HG03045 (cell line): Measurements from ENCODE around the gene RHOF.

Source experiments
- ATAC-seq: cut with Tn5 transposase; IDR thresholded peaks from one replicate; pipeline ENCODE4 v1.9.1; 2021; ENCODE audit warnings: mild to moderate bottlenecking, moderate library complexity; ENCODE audit not compliant: unreplicated experiment

Gene RHOF, protein sequence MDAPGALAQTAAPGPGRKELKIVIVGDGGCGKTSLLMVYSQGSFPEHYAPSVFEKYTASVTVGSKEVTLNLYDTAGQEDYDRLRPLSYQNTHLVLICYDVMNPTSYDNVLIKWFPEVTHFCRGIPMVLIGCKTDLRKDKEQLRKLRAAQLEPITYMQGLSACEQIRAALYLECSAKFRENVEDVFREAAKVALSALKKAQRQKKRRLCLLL

DNA sequence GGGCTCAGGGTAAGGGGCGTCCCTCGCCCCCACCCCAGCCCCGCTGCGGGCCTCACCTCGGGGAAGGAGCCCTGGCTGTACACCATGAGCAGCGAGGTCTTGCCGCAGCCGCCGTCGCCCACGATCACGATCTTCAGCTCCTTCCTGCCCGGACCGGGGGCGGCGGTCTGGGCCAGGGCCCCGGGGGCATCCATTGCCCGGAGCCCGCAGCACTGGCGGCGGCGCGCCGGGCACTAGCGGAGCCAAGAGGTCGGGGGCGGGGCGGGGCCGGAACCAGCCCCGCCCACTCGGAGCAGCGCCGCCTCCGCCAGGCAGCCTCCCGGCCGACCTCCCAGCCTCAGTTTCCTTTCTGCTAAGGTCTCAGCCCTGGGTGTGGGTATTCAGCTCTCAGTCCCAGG is at the start of gene RHOF:
Gene RHOF (minus strand): TSS at position 249 of the 398 bp plus-strand sequence. CDS start 55 bp downstream, at position 194.
- ATAC-seq, result peak; percentile 26

DNA sequence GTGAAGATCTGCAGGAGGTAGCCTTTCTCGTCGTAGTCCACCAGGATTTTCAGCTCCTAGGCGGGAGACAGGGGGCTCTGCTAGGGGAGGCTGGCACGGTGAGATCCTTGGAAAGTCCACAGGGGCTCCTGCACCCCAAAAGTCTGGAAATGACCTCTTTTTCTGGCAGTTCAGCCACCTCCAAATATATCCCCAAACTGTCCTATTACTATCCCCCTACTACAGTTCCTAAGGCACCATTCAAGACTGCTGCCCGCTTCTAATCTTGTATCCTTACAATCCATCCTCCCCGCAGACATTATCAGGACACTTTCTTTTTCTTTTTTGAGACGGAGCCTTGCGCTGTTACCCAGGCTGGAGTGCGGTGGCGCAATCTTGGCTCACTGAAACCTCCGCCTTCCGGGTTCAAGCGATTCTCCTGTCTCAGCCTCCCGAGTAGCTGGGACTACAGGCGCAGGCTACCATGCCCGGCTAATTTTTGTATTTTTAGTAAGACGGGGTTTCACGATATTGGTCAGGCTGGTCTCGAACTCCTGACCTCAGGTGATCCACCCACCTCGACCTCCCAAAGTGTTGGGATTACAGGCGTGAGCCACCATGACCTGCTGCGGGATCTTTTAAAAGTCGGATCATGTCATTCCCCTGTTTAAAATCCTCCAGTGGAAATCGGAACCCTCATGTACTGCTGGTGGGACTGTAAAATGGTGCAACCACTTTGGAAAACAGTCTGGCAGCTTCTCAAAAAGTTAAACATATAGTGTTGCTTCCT is 46.7 kb upstream of the RHOF start:
- ATAC-seq, result no peak

DNA sequence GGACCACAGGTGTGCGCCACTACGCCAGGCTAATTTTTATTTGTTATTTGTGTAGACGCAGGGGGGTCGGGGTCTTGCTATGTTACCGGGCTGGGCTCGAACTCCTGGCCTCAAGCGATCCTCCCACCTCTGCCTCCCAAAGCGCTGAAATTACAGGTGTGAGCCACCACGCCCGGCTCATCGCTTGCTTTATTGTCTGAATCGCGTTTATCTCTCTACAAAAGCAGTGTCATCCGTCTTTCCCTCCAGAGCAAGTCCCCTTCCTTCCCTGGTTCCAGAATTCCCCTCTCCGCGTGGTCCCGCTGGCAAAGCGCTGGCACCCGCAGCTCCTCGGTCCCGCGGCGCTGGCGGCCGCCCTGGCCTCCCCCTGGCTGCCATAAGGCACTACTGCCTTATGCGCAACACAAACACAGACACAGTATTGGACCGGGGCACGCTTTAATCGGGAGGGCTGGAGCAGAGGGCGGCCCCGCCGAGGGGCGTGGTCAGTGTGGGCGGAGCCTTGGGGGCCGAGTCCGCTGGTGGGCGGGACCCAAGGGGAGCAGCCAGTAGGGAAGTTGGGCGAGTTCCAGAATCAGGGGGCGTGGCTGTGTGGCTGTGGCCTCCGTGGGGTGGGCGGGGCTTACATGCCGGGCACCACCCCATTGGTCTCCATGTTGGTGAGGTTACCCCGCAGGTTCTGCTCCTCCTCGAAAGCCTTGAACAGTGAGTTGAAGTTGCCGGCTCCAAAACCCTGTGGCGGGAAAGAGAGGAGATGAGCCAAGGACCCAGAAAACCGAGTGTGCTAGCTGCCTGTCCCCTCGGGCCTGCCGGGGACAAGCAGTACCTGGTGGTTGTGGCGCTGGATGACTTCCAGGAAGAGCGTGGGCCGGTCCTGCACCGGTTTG is 45.9 kb upstream of the RHOF start:
- peak; percentile 91 for ATAC-seq

DNA sequence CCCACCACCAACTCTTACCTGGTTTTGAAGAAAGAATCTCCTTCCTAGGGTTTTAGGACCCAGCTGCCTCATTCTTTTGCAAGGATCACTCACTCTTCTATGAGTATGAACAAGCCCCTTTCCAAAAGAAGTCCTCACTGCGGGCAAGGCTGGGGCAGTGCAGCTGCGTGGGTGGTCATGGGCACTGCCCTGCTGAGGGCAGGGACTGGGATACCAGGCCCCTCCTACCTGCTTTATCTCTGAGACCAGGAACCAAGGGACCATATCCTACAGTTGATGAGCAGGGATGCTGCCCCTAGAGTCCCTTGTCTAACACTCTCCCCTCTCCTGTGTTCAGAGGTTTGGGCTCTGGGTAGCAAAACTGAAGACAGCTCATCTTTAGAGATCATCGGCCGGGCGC is 44.6 kb upstream of the RHOF start:
- no peak for ATAC-seq

DNA sequence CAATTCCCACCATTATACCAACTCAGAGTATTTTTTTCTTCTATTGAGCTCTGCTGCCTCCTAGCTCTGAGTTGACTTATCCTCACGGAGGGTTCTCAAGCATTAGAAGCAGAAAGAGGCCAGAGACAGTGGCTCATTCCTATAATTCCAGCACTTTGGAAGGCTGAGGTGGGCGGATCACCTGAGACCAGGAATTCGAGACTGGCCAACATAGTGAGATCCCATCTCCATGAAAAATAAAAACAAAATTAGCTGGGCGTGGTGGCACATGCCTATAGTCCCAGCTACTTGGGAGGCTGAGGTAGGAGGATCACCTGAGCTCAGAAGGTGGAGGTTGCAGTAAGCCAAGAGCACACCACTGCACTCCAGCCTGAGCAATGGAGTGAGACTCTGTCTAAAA is 44.2 kb upstream of the RHOF start:
- no peak for ATAC-seq

DNA sequence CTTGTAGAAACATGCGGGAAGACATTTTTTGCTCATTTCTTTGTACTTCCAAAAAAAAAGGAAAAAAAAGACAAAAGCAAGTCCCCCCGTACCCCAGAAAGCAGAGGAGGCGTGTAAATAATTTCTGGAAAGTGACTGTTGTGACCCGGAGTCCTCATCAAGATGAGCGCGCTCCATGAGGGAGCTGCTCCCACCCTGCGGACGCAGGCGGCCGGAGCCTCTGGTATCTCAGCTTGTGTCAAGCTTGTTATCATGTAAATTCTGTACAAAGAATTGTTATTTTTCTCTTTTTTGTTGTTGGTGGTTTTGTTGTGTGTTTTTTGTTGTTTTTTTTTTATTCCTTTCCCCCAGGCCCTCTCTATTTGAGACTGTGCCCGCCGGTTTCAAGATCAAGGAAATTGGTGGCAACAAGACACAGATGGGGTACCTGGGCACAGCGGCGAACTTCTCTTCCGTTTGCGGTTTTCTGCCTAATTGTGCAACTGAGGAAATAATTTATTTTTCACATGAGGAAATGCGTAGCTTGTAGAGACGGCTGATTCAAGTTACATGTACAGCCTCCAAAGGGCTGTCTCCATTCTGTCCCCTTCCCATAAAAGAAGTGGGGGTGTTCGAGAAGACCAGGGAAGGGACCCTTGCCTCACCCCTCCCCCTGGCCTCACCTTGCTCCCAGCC is 38.2 kb upstream of the RHOF start:
- no peak for ATAC-seq

DNA sequence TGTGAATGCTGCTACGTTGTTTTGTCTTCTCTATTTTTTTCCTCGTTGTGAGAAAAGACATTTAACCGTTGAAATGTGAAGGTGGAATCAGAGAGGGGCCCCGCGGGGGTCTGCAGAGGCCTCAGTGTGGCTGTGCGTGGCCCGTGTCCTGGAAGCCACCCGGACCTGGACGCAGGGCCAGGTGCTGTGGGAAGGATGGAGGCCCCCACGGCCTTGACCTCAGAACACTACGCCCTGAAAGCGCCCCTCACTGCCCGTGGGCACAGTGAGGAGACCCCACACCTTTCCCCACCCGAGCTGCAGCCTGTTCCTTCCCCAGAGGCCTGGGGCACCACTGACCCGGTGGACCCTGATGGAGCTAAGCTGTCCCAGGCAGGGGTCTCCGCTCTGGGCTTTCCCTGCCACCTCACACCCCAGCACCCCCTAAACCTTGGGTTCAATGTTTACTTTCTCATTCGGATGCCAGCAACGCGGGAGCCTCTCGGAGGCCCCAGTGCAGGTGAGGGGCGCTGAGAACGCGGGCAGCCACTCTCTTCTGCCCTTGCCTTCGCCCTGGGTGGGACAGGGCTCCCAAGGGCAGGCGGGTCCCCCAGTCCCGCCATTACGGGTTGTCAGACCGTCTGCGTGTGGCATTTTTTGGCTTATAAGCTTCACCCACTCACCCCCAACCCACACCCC is 37.2 kb upstream of the RHOF start:
- no peak for ATAC-seq

DNA sequence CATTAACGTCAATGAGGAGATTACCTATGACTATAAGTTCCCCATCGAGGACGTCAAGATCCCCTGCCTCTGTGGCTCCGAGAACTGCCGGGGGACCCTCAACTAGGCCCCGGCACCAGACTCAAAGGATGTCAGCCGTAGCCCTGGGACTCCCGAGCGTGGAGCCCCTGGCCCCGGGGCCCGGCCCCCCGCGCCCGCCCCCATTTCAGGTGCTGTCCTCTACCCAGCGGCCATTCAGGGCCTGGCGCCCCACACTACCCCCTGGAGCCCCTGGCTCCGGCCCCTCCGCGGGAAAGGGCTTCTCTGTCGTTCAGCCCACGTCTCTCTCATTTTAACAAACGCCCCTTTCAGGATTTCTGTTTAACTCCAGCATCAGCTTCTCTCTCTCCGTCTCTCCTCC is 36.6 kb upstream of the RHOF start:
- ATAC-seq, result no peak

DNA sequence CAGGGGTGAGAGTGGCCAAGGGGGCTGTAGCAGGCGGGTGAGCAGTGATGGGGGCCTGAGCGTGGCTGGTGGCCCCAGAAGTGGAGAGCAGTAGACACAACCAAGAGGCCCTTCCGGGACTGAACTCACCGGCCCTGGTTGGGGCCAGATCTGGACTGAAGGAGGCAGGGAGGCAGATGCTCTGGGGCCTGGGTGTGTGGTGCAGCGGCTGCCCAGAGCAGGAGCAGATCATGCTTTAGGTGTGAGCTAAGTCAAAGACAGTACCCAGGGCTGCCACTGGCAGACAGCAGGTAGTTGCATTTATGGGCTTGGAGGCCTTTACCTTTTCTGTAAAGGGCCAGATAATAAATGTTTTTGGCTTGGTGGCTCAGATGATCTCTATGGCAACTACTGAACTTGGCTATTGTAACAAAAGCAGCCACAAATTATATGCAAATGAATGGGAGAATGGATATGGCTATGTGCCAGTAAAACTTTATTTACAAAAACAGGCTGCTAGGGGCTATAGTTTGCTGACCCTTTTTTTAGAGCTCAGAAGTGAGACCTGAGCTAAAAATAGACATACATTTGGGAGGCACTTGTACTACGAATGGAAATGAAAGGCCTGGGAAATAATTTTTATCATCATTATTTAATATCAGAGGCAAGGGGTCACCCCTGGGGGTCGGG is 35.9 kb upstream of the RHOF start:
- ATAC-seq, result no peak

DNA sequence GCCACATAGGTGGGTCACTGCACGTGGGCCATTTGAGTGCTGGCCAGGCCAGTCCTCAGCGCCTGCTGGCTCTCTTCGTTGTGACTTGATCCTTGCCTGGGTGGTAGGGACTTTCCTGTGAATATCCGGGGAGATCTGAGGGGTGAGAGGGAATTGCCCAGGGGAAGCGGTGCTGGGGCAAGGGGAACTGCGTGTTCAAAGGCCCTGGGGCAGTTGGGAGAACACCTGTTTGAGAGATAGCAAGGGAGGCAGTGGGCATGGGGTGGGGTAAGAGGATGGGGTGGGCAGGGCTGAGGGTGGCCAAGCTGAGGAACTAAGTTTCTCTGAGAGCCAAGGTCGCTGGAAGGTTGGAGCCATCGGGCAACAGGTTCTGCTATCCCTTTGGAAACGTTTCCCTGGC is 35.3 kb upstream of the RHOF start:
- ATAC-seq, result no peak

DNA sequence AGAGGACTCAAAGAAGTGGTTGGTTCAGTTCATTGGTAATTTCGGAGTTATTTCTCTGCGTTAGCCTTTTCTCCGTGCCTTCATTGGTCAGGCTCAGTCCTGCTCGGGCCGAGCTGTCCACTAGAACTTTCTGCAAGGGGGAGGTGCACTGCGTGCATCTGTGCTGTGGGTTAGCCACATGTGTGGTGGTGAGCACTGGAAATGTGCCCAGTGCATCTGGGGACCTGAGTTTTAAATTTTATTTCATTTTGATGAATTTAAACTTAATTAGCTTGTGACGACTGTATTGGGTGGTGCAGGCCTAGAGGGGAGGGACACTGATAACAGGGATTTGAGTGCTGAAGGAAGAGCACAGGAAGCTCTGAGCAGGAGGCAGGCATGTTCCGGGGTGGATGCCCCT is 34.8 kb upstream of the RHOF start:
- no peak for ATAC-seq

DNA sequence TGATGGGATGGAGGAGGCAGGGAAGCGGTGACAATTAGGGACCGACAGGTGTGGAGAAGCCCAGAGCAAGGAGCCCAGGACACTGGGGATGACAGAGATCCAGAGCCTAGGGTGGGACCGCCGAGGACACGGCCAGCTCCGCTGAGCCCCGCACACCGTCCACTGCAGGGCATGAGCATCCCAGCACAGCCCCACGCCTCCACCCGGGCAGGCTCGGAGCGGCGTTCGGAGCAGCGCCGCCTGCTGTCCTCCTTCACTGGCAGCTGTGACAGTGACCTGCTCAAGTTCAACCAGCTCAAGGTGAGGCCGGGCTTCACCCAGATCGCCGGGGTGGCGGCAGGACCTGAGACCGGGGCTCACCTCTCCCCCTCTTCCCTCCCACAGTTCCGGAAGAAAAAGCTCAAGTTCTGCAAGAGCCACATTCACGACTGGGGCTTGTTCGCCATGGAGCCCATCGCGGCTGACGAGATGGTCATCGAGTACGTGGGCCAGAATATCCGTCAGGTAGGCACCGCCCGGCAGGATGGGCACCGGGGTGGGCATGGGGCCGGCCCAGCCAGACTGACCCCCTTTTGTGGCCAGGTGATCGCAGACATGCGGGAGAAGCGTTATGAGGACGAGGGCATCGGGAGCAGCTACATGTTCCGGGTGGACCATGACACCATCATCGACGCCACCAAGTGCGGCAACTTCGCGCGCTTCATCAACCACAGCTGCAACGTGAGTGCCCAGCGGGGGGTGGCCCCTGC is 34.0 kb upstream of the RHOF start:
- ATAC-seq, result no peak

DNA sequence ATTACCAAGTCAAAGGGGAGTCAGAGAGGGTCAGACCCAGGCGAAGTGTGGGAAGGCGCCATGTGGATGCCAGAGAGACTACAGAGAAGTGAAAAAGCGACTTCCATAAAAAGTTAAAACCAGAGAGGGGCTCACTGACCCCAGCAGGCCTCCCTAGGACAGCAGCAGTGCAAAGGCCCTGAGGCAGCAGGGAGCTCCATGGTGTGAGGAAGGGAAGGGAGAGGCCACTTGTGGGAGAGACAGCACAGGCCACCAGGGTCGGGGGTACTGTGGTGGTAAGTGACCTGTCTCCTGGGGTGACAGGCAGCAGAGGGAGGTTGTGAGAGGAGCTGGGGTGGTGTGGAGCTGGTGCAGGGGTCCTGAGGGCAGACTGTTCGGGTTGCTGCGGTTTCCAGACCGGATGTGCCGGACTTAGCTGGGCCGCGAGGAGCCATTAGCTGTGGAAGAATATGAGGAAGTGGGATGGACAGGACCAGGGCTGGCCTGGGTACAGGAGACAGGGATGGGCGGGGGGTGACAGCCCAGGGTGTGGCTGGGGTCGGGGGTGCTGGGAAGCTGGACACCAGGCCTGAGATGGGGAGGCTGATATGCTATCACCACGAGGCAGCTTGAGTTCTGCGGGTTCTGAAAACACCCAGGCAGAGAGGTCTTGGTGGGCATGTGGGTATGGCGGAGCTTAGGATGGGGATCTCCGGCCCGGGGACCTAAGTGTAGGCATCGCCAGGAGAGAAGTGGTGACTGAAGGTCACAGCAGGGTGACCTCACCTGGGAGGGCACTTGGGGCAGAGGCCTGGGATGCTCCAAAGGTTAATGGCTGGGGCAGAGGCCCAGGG is 33.0 kb upstream of the RHOF start:
- ATAC-seq, result no peak

DNA sequence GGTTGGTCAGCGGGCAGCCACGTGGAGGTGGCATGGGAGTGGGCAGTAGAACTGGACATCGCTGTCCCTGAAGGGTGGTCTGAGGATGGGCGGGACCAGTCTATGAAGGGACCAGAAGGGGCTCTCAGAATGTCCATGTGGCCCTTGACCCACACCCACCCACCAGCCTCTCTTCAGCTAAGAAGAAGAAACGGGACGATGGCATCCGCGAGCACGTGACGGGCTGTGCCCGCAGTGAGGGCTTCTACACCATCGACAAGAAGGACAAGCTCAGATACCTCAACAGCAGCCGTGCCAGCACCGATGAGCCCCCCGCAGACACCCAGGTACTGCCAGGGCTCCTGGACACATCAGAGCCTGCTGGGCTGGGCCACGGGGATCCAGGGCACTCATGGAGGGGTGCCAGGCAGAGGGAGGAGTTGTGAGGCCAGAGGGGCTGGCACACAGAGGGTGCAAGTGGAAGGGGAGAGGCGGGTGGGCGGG is 31.6 kb upstream of the RHOF start:
- no peak for ATAC-seq

DNA sequence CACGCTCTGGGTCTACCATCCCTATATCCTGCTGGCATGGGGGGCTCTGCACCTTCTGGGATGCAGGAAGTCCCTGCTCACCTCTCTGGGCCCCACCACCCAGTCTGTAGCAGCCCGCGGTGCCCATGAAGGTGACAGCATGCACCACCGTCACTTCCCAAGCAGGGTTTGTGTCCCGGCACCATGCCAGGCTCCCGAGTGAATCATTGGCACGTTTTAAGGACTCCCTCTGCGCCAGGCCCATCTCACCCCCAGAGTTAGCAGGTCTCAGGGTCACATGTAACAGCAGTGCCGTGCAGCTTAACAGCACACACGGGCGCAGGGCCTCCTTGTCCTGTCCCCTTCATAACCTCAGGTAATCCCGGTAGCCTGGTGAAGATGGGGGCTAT is 30.2 kb upstream of the RHOF start:
- ATAC-seq, result no peak

DNA sequence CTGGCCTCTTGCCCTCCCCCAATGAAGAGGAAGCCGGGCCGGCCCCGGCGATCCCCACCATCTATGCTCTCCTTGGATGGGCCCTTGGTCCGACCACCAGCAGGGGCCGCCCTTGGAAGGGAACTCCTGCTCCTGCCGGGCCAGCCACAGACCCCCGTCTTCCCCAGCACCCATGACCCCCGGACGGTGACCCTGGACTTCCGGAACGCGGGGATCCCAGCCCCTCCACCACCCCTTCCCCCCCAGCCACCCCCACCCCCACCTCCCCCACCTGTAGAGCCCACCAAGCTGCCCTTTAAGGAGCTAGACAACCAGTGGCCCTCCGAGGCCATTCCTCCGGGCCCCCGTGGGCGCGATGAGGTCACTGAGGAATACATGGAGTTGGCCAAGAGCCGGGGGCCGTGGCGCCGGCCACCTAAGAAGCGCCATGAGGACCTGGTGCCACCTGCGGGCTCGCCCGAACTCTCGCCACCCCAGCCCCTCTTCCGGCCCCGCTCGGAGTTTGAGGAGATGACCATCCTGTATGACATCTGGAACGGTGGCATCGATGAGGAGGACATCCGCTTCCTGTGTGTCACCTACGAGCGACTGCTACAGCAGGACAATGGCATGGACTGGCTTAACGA is 29.7 kb upstream of the RHOF start:
- no peak for ATAC-seq

DNA sequence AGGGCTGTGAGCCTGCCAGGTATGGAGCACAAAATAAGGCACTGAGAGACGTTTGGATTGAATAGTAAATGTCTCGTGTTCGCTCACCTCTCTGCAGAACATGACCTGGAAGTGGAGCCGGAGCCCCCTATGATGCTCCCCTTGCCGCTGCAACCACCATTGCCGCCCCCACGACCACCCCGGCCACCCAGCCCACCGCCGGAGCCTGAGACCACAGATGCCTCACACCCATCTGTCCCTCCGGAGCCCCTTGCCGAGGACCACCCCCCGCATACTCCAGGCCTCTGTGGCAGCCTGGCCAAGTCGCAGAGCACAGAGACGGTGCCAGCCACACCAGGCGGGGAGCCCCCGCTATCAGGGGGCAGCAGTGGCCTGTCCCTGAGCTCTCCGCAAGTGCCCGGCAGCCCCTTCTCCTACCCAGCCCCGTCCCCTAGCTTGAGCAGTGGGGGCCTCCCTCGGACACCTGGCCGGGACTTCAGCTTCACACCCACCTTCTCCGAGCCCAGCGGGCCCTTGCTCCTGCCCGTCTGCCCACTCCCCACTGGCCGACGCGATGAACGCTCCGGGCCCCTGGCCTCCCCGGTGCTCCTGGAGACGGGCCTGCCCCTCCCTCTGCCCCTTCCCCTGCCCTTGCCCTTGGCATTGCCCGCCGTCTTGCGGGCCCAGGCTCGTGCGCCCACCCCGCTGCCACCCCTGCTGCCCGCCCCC is 29.1 kb upstream of the RHOF start:
- no peak for ATAC-seq
